MM.1S (cell line): Measurements from ENCODE around the gene MAPKAPK3.

Source experiments
- CTCF ChIP-seq: fragments of 300-600 bp; sonication (generic); IDR thresholded peaks from 2 replicates; pipeline ENCODE4 v1.5.1; 2016; ENCODE audit warnings: antibody characterized with exemption, low read length, mixed read lengths
- EZH2 ChIP-seq: fragments of 300-600 bp; sonication (generic); optimal IDR thresholded peaks from 2 replicates; pipeline ENCODE3; 2017; ENCODE audit warnings: low read depth, mild to moderate bottlenecking, antibody characterized with exemption, low read length, mixed read lengths

DNA sequence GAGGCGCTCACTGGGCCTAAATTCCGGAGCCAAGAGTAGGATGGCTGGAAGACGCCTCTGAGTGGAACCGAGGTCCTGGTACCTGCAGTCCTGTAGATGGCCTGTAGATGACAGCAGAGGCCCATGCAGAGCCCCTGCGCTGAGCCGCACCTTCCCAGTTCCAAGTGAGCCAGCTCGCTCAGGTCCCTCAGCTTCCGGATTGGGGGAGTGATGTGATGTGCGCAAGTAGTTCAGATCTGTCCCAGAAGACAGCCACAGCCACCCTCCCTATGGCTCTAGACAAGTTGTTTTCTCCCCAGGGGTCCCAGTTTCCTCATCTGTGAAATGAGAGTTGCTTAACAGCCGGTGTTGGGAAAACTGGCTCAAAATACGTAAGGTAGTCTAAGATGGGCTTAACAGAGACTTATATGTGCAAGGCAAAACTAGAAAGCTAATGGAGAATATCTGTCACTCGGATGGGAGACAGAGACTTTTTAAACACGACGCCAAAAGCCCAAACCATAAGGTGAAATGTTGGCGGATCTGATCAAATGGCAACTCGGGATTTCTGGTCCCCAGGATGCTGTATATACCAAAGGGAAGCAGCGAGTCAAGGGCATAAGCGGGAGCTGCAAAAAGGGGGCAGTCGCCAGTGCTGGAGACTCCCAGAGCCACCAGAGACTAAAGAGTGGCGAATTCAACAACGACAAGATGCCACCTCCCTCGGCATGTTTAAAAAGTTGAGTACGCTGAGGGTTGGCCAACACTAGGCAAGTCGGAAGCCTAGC is 765 bp upstream of the MAPKAPK3 start:
- peak; percentile 99 for TF ChIP-seq CTCF
- TF ChIP-seq EZH2 = no peak
